ENCODE data around the gene RCN2. TPM values are rescaled to one million over a fixed set of nuclear protein-coding genes. Genes with fewer than 3 reads are reported as not detected.

RCN2 gene
- total and polyA plus RNA-seq, 3 donors from 2014 or later = 61.1 to 164 (median 78.3) TPM

DNA sequence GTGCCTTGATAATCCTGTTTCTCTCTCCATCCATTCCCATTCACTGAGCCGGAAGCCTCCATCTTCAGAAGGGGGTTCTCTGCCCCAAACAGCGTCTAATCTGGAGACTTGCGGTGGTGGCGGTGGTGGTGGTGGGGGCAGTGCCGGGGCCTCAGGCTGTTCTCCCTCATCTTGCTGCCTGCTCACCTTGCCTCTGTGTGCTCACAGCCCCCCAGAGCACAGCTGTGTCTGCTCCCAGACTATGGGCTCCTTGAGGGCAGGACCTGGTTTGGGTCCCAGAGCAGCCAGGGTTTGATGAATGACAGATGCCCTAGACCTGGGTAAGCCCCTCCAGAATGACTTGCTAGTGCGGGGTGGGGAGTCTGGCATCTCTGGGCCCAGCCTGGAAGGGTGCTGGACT, 62.9 kb downstream of the RCN2 start:
- no peaks in the 10 kb centered on the region for H3K36me3 ChIP-seq (ENCODE audit: low read depth, missing control alignments)
- no peaks in the 10 kb centered on the region for H3K9me3 ChIP-seq
- no peaks in the 10 kb centered on the region for H3K27me3 ChIP-seq
- DNase-seq = no peak
- H3K27ac ChIP-seq = no peak overlapping the region
- intact Hi-C loops (cut with DNase I; ENCODE audit: low total_unique reads) = no loop called here
- 79 to 94% methylated on average over 5 to 6 of the region's 6 CpGs for WGBS, 2 donors
- no peak for TF ChIP-seq POLR2A (IDR thresholded peaks at IDR 0.05)
- TF ChIP-seq, protein P1, sequence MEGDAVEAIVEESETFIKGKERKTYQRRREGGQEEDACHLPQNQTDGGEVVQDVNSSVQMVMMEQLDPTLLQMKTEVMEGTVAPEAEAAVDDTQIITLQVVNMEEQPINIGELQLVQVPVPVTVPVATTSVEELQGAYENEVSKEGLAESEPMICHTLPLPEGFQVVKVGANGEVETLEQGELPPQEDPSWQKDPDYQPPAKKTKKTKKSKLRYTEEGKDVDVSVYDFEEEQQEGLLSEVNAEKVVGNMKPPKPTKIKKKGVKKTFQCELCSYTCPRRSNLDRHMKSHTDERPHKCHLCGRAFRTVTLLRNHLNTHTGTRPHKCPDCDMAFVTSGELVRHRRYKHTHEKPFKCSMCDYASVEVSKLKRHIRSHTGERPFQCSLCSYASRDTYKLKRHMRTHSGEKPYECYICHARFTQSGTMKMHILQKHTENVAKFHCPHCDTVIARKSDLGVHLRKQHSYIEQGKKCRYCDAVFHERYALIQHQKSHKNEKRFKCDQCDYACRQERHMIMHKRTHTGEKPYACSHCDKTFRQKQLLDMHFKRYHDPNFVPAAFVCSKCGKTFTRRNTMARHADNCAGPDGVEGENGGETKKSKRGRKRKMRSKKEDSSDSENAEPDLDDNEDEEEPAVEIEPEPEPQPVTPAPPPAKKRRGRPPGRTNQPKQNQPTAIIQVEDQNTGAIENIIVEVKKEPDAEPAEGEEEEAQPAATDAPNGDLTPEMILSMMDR (IDR thresholded peaks at IDR 0.05) = no peak
- peaks cover 6% of the 10 kb centered on the region for H3K4me1 ChIP-seq
- no peak overlapping the region for H3K4me3 ChIP-seq

DNA sequence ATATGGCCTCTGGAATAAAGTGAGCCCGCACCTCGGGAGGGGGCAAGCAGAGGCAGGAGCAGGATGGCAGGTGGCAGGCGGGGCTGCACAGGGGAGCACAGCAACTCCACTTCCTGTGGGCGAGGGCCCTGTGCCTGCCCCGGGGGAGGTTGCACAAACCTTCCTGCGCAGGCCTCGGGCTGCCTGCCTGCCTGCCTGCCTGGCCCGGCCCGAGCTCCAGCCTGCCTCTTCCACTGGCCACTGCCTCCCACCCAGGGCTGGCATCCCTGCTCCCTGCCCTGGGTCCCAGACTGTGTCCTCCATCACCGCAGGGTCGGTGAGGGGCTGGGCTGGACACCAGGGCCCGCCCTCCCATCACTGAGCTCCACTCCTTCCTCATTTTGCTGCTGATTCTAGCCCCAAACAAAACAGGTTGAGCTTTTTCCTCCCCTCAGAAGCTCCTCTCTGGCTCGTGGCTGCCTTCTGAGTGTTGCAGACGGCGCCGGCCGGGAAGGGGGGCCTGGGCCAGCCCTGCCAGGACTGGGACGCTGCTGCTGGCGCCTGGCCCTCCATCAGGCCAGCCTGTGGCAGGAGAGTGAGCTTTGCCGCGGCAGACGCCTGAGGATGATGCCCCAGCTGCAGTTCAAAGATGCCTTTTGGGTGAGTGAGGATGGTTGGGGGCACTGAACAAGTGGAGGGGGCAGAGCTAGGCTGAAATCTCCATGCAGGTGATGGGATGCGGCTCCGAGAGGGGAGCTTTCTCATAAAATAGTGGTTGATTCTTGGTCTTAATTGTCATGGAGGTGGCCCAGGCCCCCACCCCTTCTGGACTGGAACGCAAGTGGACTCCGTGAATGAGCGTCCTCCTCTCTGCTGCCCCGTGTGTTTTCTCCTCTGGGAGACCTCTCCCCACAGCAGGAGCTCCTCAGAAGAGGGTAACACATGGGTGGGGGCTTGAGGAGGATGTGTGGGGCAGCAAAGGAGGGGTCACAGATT, 63.7 kb downstream of the RCN2 start, which contains the start of gene PSTPIP1:
Gene PSTPIP1, plus strand, starts transcription at position 156 of the 975 bp plus-strand sequence. Its CDS starts 448 bp downstream, at position 604.
- H3K27me3 ChIP-seq = no peaks in the 10 kb centered on the region
- H3K4me1 ChIP-seq = peaks cover 6% of the 10 kb centered on the region
- no peaks in the 10 kb centered on the region for H3K9me3 ChIP-seq
- 67 to 74% methylated on average over 18 to 28 of the region's 28 CpGs for WGBS, 2 donors
- no peak within 1 kb of the TSS for H3K27ac ChIP-seq
- no peak within 1 kb of the TSS for H3K4me3 ChIP-seq
- intact Hi-C loops (cut with DNase I; ENCODE audit: low total_unique reads) = no loop called here
- no peak for TF ChIP-seq POLR2A (IDR thresholded peaks at IDR 0.05)
- TF ChIP-seq, protein P1 (IDR thresholded peaks at IDR 0.05) = no peak
- H3K36me3 ChIP-seq (ENCODE audit: low read depth, missing control alignments) = no peaks in the 10 kb centered on the region
- DNase-seq = no peak

DNA sequence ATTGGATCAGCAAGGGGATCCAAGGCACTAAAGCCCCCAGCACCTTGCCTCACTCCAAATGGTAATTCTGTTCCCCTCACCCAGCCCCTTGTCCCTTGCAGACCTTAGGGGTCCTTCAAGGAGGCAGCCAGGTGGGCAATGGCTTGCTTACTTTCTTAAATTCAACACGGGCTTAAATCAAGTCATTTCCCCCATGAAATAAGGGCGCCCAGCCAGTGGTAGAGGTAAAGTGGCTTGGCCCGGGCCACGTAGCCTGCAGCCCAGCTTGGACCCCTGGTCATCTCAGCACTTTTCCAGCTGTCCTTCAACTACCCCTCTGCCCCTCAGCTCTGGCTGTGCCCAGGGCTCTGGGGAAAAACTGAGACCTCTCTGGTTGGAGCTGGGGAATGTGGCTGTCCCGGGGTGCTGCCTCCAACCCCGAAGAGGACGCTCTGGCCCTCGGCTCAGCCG, 64.6 kb downstream of the RCN2 start:
- TF ChIP-seq, protein P1 (IDR thresholded peaks at IDR 0.05) = no peak
- no peak for TF ChIP-seq POLR2A (IDR thresholded peaks at IDR 0.05)
- no peaks in the 10 kb centered on the region for H3K27me3 ChIP-seq
- peaks cover 6% of the 10 kb centered on the region for H3K4me1 ChIP-seq
- DNase-seq = no peak
- H3K9me3 ChIP-seq = no peaks in the 10 kb centered on the region
- intact Hi-C loops (cut with DNase I; ENCODE audit: low total_unique reads) = no loop called here
- no peak overlapping the region for H3K27ac ChIP-seq
- no peak overlapping the region for H3K4me3 ChIP-seq
- H3K36me3 ChIP-seq (ENCODE audit: low read depth, missing control alignments) = no peaks in the 10 kb centered on the region
- 48 to 70% methylated on average over 5 to 9 of the region's 9 CpGs for WGBS, 2 donors

DNA sequence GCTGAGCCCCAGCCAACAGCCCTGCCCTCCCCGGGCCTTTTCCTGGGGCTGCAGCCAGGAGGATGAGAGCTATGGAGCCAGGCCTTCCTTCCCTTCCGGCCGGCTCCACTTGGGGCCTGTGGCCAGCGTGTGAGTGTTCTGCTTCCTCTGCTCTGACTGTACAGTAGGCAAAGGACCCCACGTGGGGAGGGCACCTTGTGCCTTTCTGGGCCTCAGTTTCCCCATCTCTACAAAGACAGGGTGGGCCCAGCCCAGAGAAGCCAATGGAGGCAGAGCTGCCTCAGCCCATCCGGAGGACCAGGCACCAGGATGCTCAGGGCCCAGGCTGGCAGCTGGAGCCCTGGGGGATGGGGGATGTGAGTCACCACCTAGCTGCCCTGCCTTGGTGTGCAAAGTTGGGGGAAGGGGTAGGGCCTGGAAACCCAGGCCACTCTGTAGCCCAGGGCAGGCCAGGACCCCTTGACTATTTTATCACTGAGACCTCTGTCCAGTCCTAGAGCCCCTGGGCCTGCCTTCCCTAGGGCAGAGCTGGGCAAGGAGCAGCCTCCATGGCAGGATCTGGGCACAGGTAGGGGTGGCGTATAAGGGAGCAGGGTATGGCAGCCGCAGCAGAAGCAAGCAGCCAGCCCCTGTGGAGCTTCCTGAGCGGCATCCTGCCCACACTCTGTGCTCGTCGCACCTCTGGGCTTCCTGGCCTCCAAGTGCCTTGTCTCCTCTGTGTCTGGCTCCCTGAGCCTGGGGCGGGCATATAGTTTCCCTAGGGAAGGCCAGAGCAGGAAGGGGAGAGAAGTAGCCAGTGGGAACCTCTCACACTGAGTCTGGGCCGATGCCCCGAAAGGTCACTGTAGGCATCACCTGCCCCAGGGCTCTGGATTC, 65.2 kb downstream of the RCN2 start:
- peak; percentile 32 for DNase-seq
- Histone ChIP-seq H3K27ac (no peak overlapping the region), H3K9me3 (no peaks in the 10 kb centered on the region), H3K27me3 (no peaks in the 10 kb centered on the region), H3K36me3 (ENCODE audit: low read depth, missing control alignments) (no peaks in the 10 kb centered on the region), H3K4me3 (no peak overlapping the region), H3K4me1 (peaks cover 6% of the 10 kb centered on the region)
- 70 to 89% methylated on average over 4 to 14 of the region's 14 CpGs for WGBS, 2 donors
- intact Hi-C loops (cut with DNase I; ENCODE audit: low total_unique reads) = no loop called here
- TF ChIP-seq POLR2A (IDR thresholded peaks at IDR 0.05) = no peak
- TF ChIP-seq, protein P1 (IDR thresholded peaks at IDR 0.05) = no peak

Data from testis (tissue), 3 donors.